Measurements from ENCODE around the gene COA3. TPM values are rescaled to one million over a fixed set of nuclear protein-coding genes. Genes with fewer than 3 reads are reported as not detected.

COA3 gene
- total and polyA plus RNA-seq, 5 donors, result 64.4 to 142 (median 73.0) TPM

DNA sequence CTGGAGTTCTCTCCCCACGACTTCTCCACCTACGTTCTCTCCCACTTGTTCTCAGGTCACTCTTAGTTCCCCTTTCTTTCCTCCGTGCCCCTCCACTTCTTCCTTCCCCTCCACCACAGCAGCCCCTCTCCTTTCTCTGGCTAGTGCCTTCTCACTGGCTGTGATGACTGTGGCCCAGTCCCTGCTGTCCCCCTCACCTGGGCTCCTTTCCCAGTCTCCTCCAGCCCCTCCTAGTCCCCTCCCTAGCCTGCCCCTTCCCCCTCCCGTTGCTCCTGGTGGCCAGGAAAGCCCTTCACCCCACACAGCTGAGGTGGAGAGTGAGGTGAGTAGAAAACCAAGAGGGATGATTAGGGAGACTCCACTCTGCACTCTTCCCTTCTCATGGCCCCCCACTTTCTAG lies 3.4 kb downstream of the COA3 start:
- WGBS, result 66% methylated on average over 4 of the region's 4 CpGs
- Histone ChIP-seq H3K9me3 (ENCODE audit: control insufficient read depth, low read length) (no peaks in the 10 kb centered on the region), H3K4me3 (ENCODE audit: low read length) (no peak overlapping the region), H3K27ac (ENCODE audit: low read length) (no peak overlapping the region), H3K27me3 (ENCODE audit: control insufficient read depth, insufficient read depth) (no peaks in the 10 kb centered on the region), H3K4me1 (ENCODE audit: control insufficient read depth, insufficient read depth, low read length) (peaks cover 5% of the 10 kb centered on the region)
- no peak for ATAC-seq
- no peak for DNase-seq
- intact Hi-C loops (cut with DNase I), result no loop called here

GRCh38 chr17:42792545-42792944 lies 6.0 kb downstream of the COA3 start:
- WGBS, result 67% methylated on average over 5 of the region's 5 CpGs
- intact Hi-C loops (cut with DNase I), result no loop called here
- Histone ChIP-seq H3K4me1 (ENCODE audit: control insufficient read depth, insufficient read depth, low read length) (peaks cover 1% of the 10 kb centered on the region), H3K9me3 (ENCODE audit: control insufficient read depth, low read length) (no peaks in the 10 kb centered on the region), H3K27me3 (ENCODE audit: control insufficient read depth, insufficient read depth) (no peaks in the 10 kb centered on the region), H3K4me3 (ENCODE audit: low read length) (no peak overlapping the region), H3K27ac (ENCODE audit: low read length) (no peak overlapping the region)
- no peak for ATAC-seq
- no peak for DNase-seq

DNA sequence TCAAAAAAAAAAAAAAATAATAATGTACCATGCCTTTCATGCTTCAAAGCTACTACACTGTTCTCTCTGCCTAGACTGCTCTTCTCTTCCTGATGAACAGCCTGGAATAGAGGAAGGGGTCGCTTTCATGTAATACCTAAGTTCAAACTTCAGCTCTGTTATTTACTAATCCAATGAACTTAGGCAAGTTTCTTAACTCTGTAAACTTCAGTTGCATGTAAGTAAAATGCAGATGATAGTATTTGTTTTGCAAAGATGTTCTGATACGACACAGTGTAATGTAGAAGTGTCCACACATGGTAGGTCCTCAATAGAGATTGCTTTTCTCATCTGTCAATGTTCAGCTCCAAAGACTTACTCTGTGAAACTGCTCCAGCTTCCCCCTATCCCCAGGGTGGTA lies 6.6 kb downstream of the COA3 start:
- no peaks in the 10 kb centered on the region for H3K9me3 ChIP-seq (ENCODE audit: control insufficient read depth, low read length)
- 64% methylated on average over 2 of the region's 2 CpGs for WGBS

GRCh38 chr17:42787266-42787665 lies 11.2 kb downstream of the COA3 start:
- ATAC-seq (no peak), DNase-seq (no peak)
- no peak overlapping the region for H3K4me3 ChIP-seq (ENCODE audit: low read length)
- no peaks in the 10 kb centered on the region for H3K4me1 ChIP-seq (ENCODE audit: control insufficient read depth, insufficient read depth, low read length)
- 86% methylated on average over 11 of the region's 11 CpGs for WGBS
- H3K27ac ChIP-seq (ENCODE audit: low read length), result no peak overlapping the region
- intact Hi-C loops (cut with DNase I), result no loop called here
- H3K27me3 ChIP-seq (ENCODE audit: control insufficient read depth, insufficient read depth), result no peaks in the 10 kb centered on the region
- no peaks in the 10 kb centered on the region for H3K9me3 ChIP-seq (ENCODE audit: control insufficient read depth, low read length)

More for the DNA sequence above, 6.6 kb downstream of the COA3 start:
- Histone ChIP-seq H3K27ac (ENCODE audit: low read length) (no peak overlapping the region), H3K4me1 (ENCODE audit: control insufficient read depth, insufficient read depth, low read length) (no peaks in the 10 kb centered on the region), H3K27me3 (ENCODE audit: control insufficient read depth, insufficient read depth) (no peaks in the 10 kb centered on the region), H3K4me3 (ENCODE audit: low read length) (no peak overlapping the region)
- intact Hi-C loops (cut with DNase I), result no loop called here
- ATAC-seq (no peak), DNase-seq (no peak)

DNA sequence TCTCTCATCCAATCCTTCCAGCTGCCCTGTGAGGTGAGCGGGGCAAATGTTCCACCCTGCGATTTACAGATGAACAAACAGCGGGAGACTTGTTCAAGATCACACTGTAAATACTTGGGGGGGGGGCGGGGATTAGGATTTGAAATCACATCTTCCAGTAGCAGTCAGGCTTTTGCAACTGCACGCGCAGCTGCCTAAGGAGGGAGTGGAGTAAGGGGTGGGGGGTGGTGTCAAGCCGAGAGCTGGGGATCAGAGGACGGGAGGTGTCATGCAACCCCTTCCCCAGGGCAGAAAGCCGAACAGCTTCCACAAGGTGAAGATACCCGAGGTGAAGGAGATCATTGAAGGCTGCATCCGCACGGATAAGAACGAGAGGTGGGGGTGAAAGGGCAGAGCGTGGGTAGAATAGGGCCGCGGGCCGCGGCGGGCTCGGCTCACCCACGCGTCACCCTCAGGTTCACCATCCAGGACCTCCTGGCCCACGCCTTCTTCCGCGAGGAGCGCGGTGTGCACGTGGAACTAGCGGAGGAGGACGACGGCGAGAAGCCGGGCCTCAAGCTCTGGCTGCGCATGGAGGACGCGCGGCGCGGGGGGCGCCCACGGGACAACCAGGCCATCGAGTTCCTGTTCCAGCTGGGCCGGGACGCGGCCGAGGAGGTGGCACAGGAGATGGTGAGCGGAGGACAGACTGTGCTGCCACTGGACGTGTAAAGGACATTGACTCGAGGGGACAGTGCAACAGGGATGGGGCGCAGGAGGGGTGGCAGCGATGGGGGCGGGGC lies 13.5 kb downstream of the COA3 start:
- ATAC-seq (no peak), DNase-seq (peak in 1 of 3 donors; percentile 51)
- Histone ChIP-seq H3K27ac (ENCODE audit: low read length) (no peak overlapping the region), H3K27me3 (ENCODE audit: control insufficient read depth, insufficient read depth) (no peaks in the 10 kb centered on the region), H3K4me3 (ENCODE audit: low read length) (no peak overlapping the region), H3K4me1 (ENCODE audit: control insufficient read depth, insufficient read depth, low read length) (no peaks in the 10 kb centered on the region), H3K9me3 (ENCODE audit: control insufficient read depth, low read length) (no peaks in the 10 kb centered on the region)
- 9% methylated on average over 52 of the region's 52 CpGs for WGBS
- intact Hi-C loops (cut with DNase I), result no loop called here

DNA sequence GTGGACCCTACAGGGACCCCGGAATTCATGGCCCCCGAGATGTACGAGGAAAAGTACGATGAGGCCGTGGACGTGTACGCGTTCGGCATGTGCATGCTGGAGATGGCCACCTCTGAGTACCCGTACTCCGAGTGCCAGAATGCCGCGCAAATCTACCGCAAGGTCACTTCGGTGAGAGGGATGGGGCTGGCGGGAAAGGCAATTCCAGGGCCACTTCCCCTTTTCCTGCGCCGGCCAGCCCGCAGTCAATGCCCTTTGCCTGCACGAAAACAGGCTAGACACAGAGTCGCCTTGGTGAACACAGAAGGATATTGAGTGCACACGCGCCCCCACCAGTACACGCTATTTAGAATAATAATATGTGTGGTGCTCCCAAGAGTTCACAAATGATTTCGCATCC lies 14.1 kb downstream of the COA3 start:
- no peaks in the 10 kb centered on the region for H3K27me3 ChIP-seq (ENCODE audit: control insufficient read depth, insufficient read depth)
- no peaks in the 10 kb centered on the region for H3K9me3 ChIP-seq (ENCODE audit: control insufficient read depth, low read length)
- no peak overlapping the region for H3K27ac ChIP-seq (ENCODE audit: low read length)
- H3K4me3 ChIP-seq (ENCODE audit: low read length), result no peak overlapping the region
- no peak for ATAC-seq
- H3K4me1 ChIP-seq (ENCODE audit: control insufficient read depth, insufficient read depth, low read length), result no peaks in the 10 kb centered on the region
- DNase-seq, result peak in 2 of 3 donors; percentile 55 to 67
- 16% methylated on average over 25 of the region's 25 CpGs for WGBS
- intact Hi-C loops (cut with DNase I), result no loop called here

GRCh38 chr17:42783791-42784138 lies 14.7 kb downstream of the COA3 start:
- Histone ChIP-seq H3K9me3 (ENCODE audit: control insufficient read depth, low read length) (no peaks in the 10 kb centered on the region), H3K4me1 (ENCODE audit: control insufficient read depth, insufficient read depth, low read length) (no peaks in the 10 kb centered on the region), H3K27me3 (ENCODE audit: control insufficient read depth, insufficient read depth) (no peaks in the 10 kb centered on the region), H3K4me3 (ENCODE audit: low read length) (no peak overlapping the region), H3K27ac (ENCODE audit: low read length) (no peak overlapping the region)
- intact Hi-C loops (cut with DNase I), result no loop called here
- ATAC-seq (no peak), DNase-seq (no peak)
- WGBS, result 9% methylated on average over 22 of the region's 22 CpGs

GRCh38 chr17:42783062-42783790 lies 15.3 kb downstream of the COA3 start:
- DNase-seq, result no peak
- no peaks in the 10 kb centered on the region for H3K27me3 ChIP-seq (ENCODE audit: control insufficient read depth, insufficient read depth)
- 22% methylated on average over 9 of the region's 9 CpGs for WGBS
- H3K4me3 ChIP-seq (ENCODE audit: low read length), result no peak overlapping the region
- ATAC-seq, result no peak
- H3K27ac ChIP-seq (ENCODE audit: low read length), result no peak overlapping the region
- intact Hi-C loops (cut with DNase I), result no loop called here
- H3K9me3 ChIP-seq (ENCODE audit: control insufficient read depth, low read length), result no peaks in the 10 kb centered on the region
- no peaks in the 10 kb centered on the region for H3K4me1 ChIP-seq (ENCODE audit: control insufficient read depth, insufficient read depth, low read length)

DNA sequence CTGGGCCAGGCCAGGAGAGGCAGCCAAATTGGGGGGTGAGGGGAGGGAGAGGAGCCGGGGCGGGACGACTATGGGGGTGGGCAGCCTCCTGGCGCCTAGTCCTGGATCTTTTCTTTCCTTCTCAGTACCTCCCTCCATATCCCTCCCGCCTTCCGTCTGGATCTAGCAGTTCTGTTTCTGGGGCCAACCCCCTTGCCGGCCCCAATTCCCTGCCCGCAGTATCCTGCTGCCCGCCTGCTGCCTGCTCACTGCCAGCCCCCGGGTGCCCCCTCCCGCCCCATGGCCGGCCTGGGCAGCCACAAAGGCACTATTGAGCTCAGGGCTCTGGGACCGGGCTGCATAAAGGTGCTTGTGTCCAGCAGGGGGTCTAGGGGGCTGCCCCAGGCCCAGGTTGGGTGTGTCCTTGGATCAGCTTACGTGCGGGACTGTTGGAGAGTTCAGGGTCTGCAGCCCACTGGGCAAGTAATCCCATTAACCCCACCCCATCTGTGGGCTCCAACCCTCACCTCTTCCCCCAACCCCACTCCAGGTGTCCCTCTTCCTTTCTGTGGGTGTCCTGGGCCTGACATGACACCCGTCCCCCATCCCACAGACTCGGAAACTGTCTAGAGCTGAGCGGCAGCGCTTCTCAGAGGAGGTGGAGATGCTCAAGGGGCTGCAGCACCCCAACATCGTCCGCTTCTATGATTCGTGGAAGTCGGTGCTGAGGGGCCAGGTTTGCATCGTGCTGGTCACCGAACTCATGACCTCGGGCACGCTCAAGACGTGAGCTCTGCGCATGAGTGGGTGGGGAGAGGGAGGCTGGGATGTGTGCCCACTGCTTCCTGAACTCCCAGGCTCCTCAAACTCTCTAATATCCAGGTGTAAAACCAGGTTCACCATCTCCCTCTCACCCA lies 16.1 kb downstream of the COA3 start:
- no peaks in the 10 kb centered on the region for H3K4me1 ChIP-seq (ENCODE audit: control insufficient read depth, insufficient read depth, low read length)
- ATAC-seq (no peak), DNase-seq (no peak)
- H3K9me3 ChIP-seq (ENCODE audit: control insufficient read depth, low read length), result no peaks in the 10 kb centered on the region
- intact Hi-C loops (cut with DNase I), result no loop called here
- no peaks in the 10 kb centered on the region for H3K27me3 ChIP-seq (ENCODE audit: control insufficient read depth, insufficient read depth)
- 26% methylated on average over 29 of the region's 29 CpGs for WGBS
- H3K4me3 ChIP-seq (ENCODE audit: low read length), result no peak overlapping the region
- H3K27ac ChIP-seq (ENCODE audit: low read length), result no peak overlapping the region

GRCh38 chr17:42781639-42782165 lies 16.8 kb downstream of the COA3 start:
- Histone ChIP-seq H3K27ac (ENCODE audit: low read length) (no peak overlapping the region), H3K4me1 (ENCODE audit: control insufficient read depth, insufficient read depth, low read length) (no peaks in the 10 kb centered on the region), H3K4me3 (ENCODE audit: low read length) (no peak overlapping the region), H3K27me3 (ENCODE audit: control insufficient read depth, insufficient read depth) (no peaks in the 10 kb centered on the region), H3K9me3 (ENCODE audit: control insufficient read depth, low read length) (no peaks in the 10 kb centered on the region)
- whole genome bisulfite sequencing, result 32% methylated on average over 10 of the region's 10 CpGs
- DNase-seq (no peak), ATAC-seq (no peak)
- intact Hi-C loops (cut with DNase I), result no loop called here

Measured in right cardiac atrium (tissue), 5 donors.